Neuronal stem cell (in vitro differentiated cells): ENCODE results near the gene RYR1.

ENCODE experiments used
- DNase-seq: peaks from one replicate; pipeline ENCODE4 v3.0.0-alpha.2; 2013; ENCODE audit warnings: low spot score
- H2AFZ ChIP-seq: one replicate; pipeline ENCODE4 v1.6.1; 2013; ENCODE audit warnings: mild to moderate bottlenecking, low read length, inconsistent platforms
- H2AK5ac ChIP-seq: 2 replicates; pipeline ENCODE4 v1.6.1; 2013; ENCODE audit warnings: low read depth, mild to moderate bottlenecking, inconsistent platforms, low read length, moderate library complexity, mixed read lengths
- H2BK120ac ChIP-seq: 2 replicates; pipeline ENCODE4 v1.6.1; 2013; ENCODE audit warnings: low read depth, mild to moderate bottlenecking, inconsistent platforms, low read length, moderate library complexity, mixed read lengths
- H2BK12ac ChIP-seq: one replicate; pipeline ENCODE4 v1.6.1; 2013; ENCODE audit warnings: low read length, inconsistent platforms
- H2BK15ac ChIP-seq: 2 replicates; pipeline ENCODE4 v1.6.1; 2013; ENCODE audit warnings: mild to moderate bottlenecking, low read length, inconsistent platforms, mixed read lengths
- H2BK5ac ChIP-seq: one replicate; pipeline ENCODE4 v1.6.1; 2013; ENCODE audit warnings: inconsistent platforms, mild to moderate bottlenecking, low read length, moderate library complexity
- H3K14ac ChIP-seq: one replicate; pipeline ENCODE4 v1.6.1; 2013; ENCODE audit warnings: low read length, inconsistent platforms
- H3K18ac ChIP-seq: 2 replicates; pipeline ENCODE4 v1.6.1; 2013; ENCODE audit warnings: low read length, inconsistent platforms
- H3K23ac ChIP-seq: 2 replicates; pipeline ENCODE4 v1.6.1; 2013; ENCODE audit warnings: low read depth, mild to moderate bottlenecking, mixed read lengths, low read length, inconsistent platforms; ENCODE audit not compliant: poor library complexity
- H3K27ac ChIP-seq: replicated peaks from 3 replicates; pipeline ENCODE4 v1.5.1; 2013; ENCODE audit warnings: low read length, inconsistent platforms
- H3K27me3 ChIP-seq, 3 experiments: 2 replicates each; pipeline ENCODE4 v1.6.1; 2013; ENCODE audit warnings: low read length in 3 of 3, mild to moderate bottlenecking in 2 of 3, inconsistent platforms in 1 of 3, low read depth in 1 of 3, mixed read lengths in 1 of 3, moderate library complexity in 1 of 3; ENCODE audit not compliant: control insufficient read depth in 3 of 3, insufficient read depth in 3 of 3
- H3K36me3 ChIP-seq, 2 donors: replicated peaks in 1 of 2; 2 replicates each; pipeline ENCODE4 v1.6.1; 2013; ENCODE audit warnings: low read length in 2 of 2; ENCODE audit not compliant: control insufficient read depth in 2 of 2, insufficient read depth in 2 of 2
- H3K4ac ChIP-seq: 2 replicates; pipeline ENCODE4 v1.6.1; 2013; ENCODE audit warnings: inconsistent platforms, mild to moderate bottlenecking, low read length, moderate library complexity
- H3K4me1 ChIP-seq, 2 donors: 1 replicate in 1 of 2; 2 replicates in 1 of 2; pipeline ENCODE4 v1.6.1; 2013; ENCODE audit warnings: low read length in 2 of 2, low read depth in 1 of 2; ENCODE audit not compliant: control insufficient read depth in 2 of 2, insufficient read depth in 1 of 2
- H3K4me2 ChIP-seq: one replicate; pipeline ENCODE4 v1.6.1; 2013; ENCODE audit warnings: mild to moderate bottlenecking, low read length, inconsistent platforms; ENCODE audit not compliant: insufficient read depth, poor library complexity, severe bottlenecking
- H3K4me3 ChIP-seq, 2 donors: 2 replicates each; pipeline ENCODE4 v1.5.1; 2013; ENCODE audit warnings: low read length in 2 of 2, mild to moderate bottlenecking in 2 of 2, inconsistent platforms in 1 of 2, moderate library complexity in 1 of 2
- H3K79me1 ChIP-seq: one replicate; pipeline ENCODE4 v1.6.1; 2013; ENCODE audit warnings: low read depth, mild to moderate bottlenecking, inconsistent platforms, low read length, moderate library complexity
- H3K9ac ChIP-seq: one replicate; pipeline ENCODE4 v1.6.1; 2013; ENCODE audit warnings: mild to moderate bottlenecking, low read depth, low read length, inconsistent platforms; ENCODE audit not compliant: poor library complexity
- H3K9me3 ChIP-seq, 2 donors: replicated peaks in 1 of 2; 2 replicates each; pipeline versions ENCODE3 to v1.6.1; 2013; ENCODE audit warnings: low read length in 2 of 2, mild to moderate bottlenecking in 2 of 2, inconsistent platforms in 1 of 2, low read depth in 1 of 2, mixed read lengths in 1 of 2, moderate library complexity in 1 of 2; ENCODE audit not compliant: control insufficient read depth in 2 of 2, insufficient read depth in 1 of 2
- H4K8ac ChIP-seq: one replicate; pipeline ENCODE4 v1.6.1; 2013; ENCODE audit warnings: low read depth, mild to moderate bottlenecking, inconsistent platforms, low read length, moderate library complexity
- H4K91ac ChIP-seq: one replicate; pipeline ENCODE4 v1.6.1; 2013; ENCODE audit warnings: low read length, low read depth, mild to moderate bottlenecking, inconsistent platforms; ENCODE audit not compliant: poor library complexity
- WGBS, 2 donors: extraction: QIAGEN DNeasy Blood & Tissue Kit; methylation state at CpG; one replicate each; pipeline ENCODE4 v1.1.7; 2013; ENCODE audit warnings: missing lambda C conversion rate in 2 of 2, mixed read lengths in 1 of 2; ENCODE audit not compliant: insufficient read length in 2 of 2, insufficient replicate concordance in 1 of 2; ENCODE audit errors: extremely low coverage in 2 of 2; 5-methylcytosine and 5-hydroxymethylcytosine counted together

The RYR1 gene

GRCh38 chr19:38527466-38528136 lies 94.1 kb downstream of the RYR1 start:
- Histone ChIP-seq H3K9me3 (no peaks in the 10 kb centered on the region), H3K18ac (peak overlapping the region; percentile 91), H4K8ac (no peak overlapping the region), H2BK12ac (no peak overlapping the region), H3K27me3 (no peaks in the 10 kb centered on the region), H3K4me3 (no peak overlapping the region), H3K9ac (no peak overlapping the region), H2BK120ac (no peak overlapping the region), H3K4me1 (no peaks in the 10 kb centered on the region), H2AFZ (no peak overlapping the region), H2BK5ac (no peak overlapping the region), H3K4ac (no peak overlapping the region), H3K4me2 (no peak overlapping the region), H4K91ac (no peak overlapping the region), H3K79me1 (no peaks in the 10 kb centered on the region), H2BK15ac (no peak overlapping the region), H3K14ac (no peak overlapping the region), H2AK5ac (peak overlapping the region; percentile 74), H3K36me3 (no peaks in the 10 kb centered on the region), H3K23ac (no peak overlapping the region), H3K27ac (no peak overlapping the region)
- whole genome bisulfite sequencing, 2 donors: no CpG with 5 or more reads among the region's 32 CpGs
- DNase-seq: no peak

- Histone ChIP-seq H2BK15ac (peak overlapping the region; percentile 32), H3K4me1 (no peaks in the 10 kb centered on the region), H2BK120ac (peak overlapping the region; percentile 85), H3K4me2 (peak overlapping the region; percentile 3), H3K79me1 (no peaks in the 10 kb centered on the region), H3K4me3 (no peak overlapping the region), H3K27me3 (no peaks in the 10 kb centered on the region), H3K9ac (no peak overlapping the region), H3K27ac (no peak overlapping the region), H2AK5ac (peak overlapping the region; percentile 74), H3K14ac (peak overlapping the region; percentile 83), H4K91ac (no peak overlapping the region), H2AFZ (no peak overlapping the region), H2BK12ac (peak overlapping the region; percentile 91), H3K36me3 (no peaks in the 10 kb centered on the region), H4K8ac (peak overlapping the region; percentile 86), H3K23ac (peak overlapping the region; percentile 94), H3K4ac (no peak overlapping the region), H3K18ac (peak overlapping the region; percentile 91), H2BK5ac (no peak overlapping the region), H3K9me3 (no peaks in the 10 kb centered on the region)
- DNase-seq: no peak
- WGBS, 2 donors: no CpG with 5 or more reads among the region's 24 CpGs
These were observed 94.8 kb downstream of the RYR1 start for GRCh38 chr19:38528213-38528755.

- H3K23ac ChIP-seq: no peak overlapping the region
- no peak overlapping the region for H2AK5ac ChIP-seq
- no peak overlapping the region for H3K14ac ChIP-seq
- H2AFZ ChIP-seq: no peak overlapping the region
- H3K79me1 ChIP-seq: no peaks in the 10 kb centered on the region
- H3K4me2 ChIP-seq: no peak overlapping the region
- no peak overlapping the region for H3K27ac ChIP-seq
- H3K4ac ChIP-seq: no peak overlapping the region
- no peaks in the 10 kb centered on the region for H3K9me3 ChIP-seq
- no peaks in the 10 kb centered on the region for H3K27me3 ChIP-seq
- no peaks in the 10 kb centered on the region for H3K4me1 ChIP-seq
- H2BK5ac ChIP-seq: no peak overlapping the region
- no CpG with 5 or more reads among the region's 6 CpGs for WGBS, 2 donors
- H3K36me3 ChIP-seq: no peaks in the 10 kb centered on the region
- no peak overlapping the region for H3K9ac ChIP-seq
- DNase-seq: no peak
- no peak overlapping the region for H4K91ac ChIP-seq
- H4K8ac ChIP-seq: no peak overlapping the region
- H3K4me3 ChIP-seq: no peak overlapping the region
- H3K18ac ChIP-seq: no peak overlapping the region
- no peak overlapping the region for H2BK12ac ChIP-seq
- H2BK15ac ChIP-seq: no peak overlapping the region
- no peak overlapping the region for H2BK120ac ChIP-seq
These were observed 95.4 kb downstream of the RYR1 start for GRCh38 chr19:38528931-38529330.

- no peak overlapping the region for H2AK5ac ChIP-seq
- H3K36me3 ChIP-seq: peaks cover 0 to 2% of the 10 kb centered on the region in 2 donors
- H3K23ac ChIP-seq: no peak overlapping the region
- H3K27me3 ChIP-seq: no peaks in the 10 kb centered on the region
- H3K4me2 ChIP-seq: no peak overlapping the region
- H3K4me1 ChIP-seq: no peaks in the 10 kb centered on the region
- no peaks in the 10 kb centered on the region for H3K79me1 ChIP-seq
- no peak overlapping the region for H2AFZ ChIP-seq
- H3K9me3 ChIP-seq: peaks cover 4 to 16% of the 10 kb centered on the region in 2 donors
- H3K9ac ChIP-seq: no peak overlapping the region
- H2BK120ac ChIP-seq: no peak overlapping the region
- H2BK12ac ChIP-seq: no peak overlapping the region
- no peak overlapping the region for H3K27ac ChIP-seq
- WGBS, 2 donors: no CpG with 5 or more reads among the region's 2 CpGs
- H2BK5ac ChIP-seq: no peak overlapping the region
- H3K4ac ChIP-seq: no peak overlapping the region
- no peak overlapping the region for H3K4me3 ChIP-seq
- H3K18ac ChIP-seq: no peak overlapping the region
- H4K91ac ChIP-seq: no peak overlapping the region
- no peak overlapping the region for H2BK15ac ChIP-seq
- DNase-seq: no peak
- no peak overlapping the region for H4K8ac ChIP-seq
- no peak overlapping the region for H3K14ac ChIP-seq
These were observed 98.0 kb downstream of the RYR1 start for GRCh38 chr19:38531515-38531914.
